Fibroblast of lung (primary cell): Measurements from ENCODE around the gene DYSF.

Experiments used
- EZH2 ChIP-seq: IDR thresholded peaks from 2 replicates; pipeline ENCODE4 v1.5.1; 2012; ENCODE audit warnings: low read length, control low read depth, mild to moderate bottlenecking; ENCODE audit errors: missing control alignments
- TF ChIP-seq, protein P1 (sequence below), 2 donors: IDR thresholded peaks in 1 of 2; conservative IDR thresholded peaks in 1 of 2; 1 replicate in 1 of 2; 2 replicates in 1 of 2; pipeline ENCODE4 v1.5.1; 2011 to 2012; ENCODE audit warnings: low read length in 2 of 2, control low read depth in 1 of 2, inconsistent platforms in 1 of 2, low read depth in 1 of 2, mild to moderate bottlenecking in 1 of 2

DNA sequence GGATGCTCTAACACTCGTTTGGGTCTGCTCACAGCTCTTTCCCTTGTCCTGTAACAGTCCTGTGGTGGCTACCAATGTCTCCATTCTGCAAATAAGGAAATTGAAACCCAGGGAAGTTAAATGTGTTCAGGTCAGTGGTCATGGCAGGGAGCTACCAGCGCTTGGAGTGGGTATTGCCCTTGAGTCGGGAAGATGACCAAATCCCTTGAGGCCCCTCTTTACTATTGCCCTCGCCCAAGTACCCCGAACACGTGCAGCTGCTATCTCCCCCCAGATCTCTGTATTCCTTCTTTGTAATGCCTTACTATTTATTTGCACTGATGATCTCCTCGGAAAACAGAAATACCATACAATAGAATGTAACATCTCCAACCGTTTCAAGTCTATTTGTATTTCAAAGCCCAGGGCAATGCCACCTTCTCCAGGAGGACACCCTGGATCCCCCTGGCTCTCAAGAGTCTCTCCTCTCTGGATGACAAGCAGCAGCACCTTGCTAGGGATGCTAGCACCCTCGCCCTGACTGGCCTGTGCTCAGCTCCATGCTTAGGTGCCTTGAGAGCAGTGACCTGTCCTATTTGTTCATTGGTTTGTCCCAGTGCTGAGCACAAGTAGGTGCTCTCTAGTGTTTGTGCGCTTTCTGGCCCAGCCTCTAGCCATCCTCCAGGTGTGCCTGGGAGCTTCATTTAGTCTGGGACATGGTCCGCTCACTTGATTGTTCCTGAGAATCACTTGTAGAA lies 15.1 kb downstream of the DYSF start:
- TF ChIP-seq, protein P1, sequence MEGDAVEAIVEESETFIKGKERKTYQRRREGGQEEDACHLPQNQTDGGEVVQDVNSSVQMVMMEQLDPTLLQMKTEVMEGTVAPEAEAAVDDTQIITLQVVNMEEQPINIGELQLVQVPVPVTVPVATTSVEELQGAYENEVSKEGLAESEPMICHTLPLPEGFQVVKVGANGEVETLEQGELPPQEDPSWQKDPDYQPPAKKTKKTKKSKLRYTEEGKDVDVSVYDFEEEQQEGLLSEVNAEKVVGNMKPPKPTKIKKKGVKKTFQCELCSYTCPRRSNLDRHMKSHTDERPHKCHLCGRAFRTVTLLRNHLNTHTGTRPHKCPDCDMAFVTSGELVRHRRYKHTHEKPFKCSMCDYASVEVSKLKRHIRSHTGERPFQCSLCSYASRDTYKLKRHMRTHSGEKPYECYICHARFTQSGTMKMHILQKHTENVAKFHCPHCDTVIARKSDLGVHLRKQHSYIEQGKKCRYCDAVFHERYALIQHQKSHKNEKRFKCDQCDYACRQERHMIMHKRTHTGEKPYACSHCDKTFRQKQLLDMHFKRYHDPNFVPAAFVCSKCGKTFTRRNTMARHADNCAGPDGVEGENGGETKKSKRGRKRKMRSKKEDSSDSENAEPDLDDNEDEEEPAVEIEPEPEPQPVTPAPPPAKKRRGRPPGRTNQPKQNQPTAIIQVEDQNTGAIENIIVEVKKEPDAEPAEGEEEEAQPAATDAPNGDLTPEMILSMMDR (conservative IDR thresholded peaks at IDR 0.05 in 1 of 2, IDR thresholded peaks at IDR 0.05 in 1 of 2; ENCODE audit: low read depth in 1 of 2, low read length in 2 of 2), result no peak
- TF ChIP-seq EZH2, result no peak
